HepG2 (cell line): Measurements from ENCODE around the gene CBLC. TPM values are rescaled to one million over a fixed set of nuclear protein-coding genes. Genes with fewer than 3 reads are reported as not detected.

ENCODE experiments used
- CERS6 ChIP-seq: sonication (generic); formaldehyde crosslinking; IDR thresholded peaks from 2 replicates; pipeline ENCODE4 v1.5.0; 2020; ENCODE audit warnings: missing genetic modification reagents
- DRAP1 ChIP-seq: IDR thresholded peaks from 2 replicates; pipeline ENCODE4 v1.6.1; 2016; ENCODE audit warnings: missing genetic modification reagents, missing compliant biosample characterization
- EEA1 ChIP-seq: sonication (generic); formaldehyde crosslinking; IDR thresholded peaks from 2 replicates; pipeline ENCODE4 v1.5.1; 2020; ENCODE audit warnings: mild to moderate bottlenecking, missing genetic modification reagents, borderline replicate concordance
- FUBP1 ChIP-seq: sonication (generic); formaldehyde crosslinking; IDR thresholded peaks from 2 replicates; pipeline ENCODE4 v1.5.1; 2020; ENCODE audit warnings: missing genetic modification reagents, mild to moderate bottlenecking, borderline replicate concordance
- NFKBIZ ChIP-seq: IDR thresholded peaks from 2 replicates; pipeline ENCODE4 v1.6.1; 2018; ENCODE audit warnings: missing genetic modification reagents, missing compliant biosample characterization
- PHB2 ChIP-seq: fragments of 450-650 bp; IDR thresholded peaks from 2 replicates; pipeline ENCODE4 v1.6.1; 2018; ENCODE audit not compliant: partially characterized antibody
- PHF5A ChIP-seq: IDR thresholded peaks from one replicate; pipeline ENCODE4 v1.6.1; 2018; ENCODE audit warnings: low read depth, missing genetic modification reagents; ENCODE audit not compliant: unreplicated experiment
- POLR2A ChIP-seq, 2 experiments: IDR thresholded peaks; 2 replicates each; pipeline ENCODE4 v1.6.1; 2011; ENCODE audit warnings: low read depth in 2 of 2, low read length in 2 of 2, mild to moderate bottlenecking in 1 of 2, moderate library complexity in 1 of 2; ENCODE audit not compliant: insufficient read depth in 1 of 2
- RORA ChIP-seq: sonication (generic); formaldehyde crosslinking; IDR thresholded peaks from 2 replicates; pipeline ENCODE4 v1.5.0; 2020; ENCODE audit warnings: mild to moderate bottlenecking, missing genetic modification reagents, moderate library complexity
- YEATS4 ChIP-seq: sonication (generic); formaldehyde crosslinking; IDR thresholded peaks from 2 replicates; pipeline ENCODE4 v1.4.0; 2020; ENCODE audit warnings: missing genetic modification reagents, borderline replicate concordance
- ZFP1 ChIP-seq: IDR thresholded peaks from 2 replicates; pipeline ENCODE4 v1.6.1; 2016
- ZNF276 ChIP-seq: sonication (generic); formaldehyde crosslinking; IDR thresholded peaks from 2 replicates; pipeline ENCODE4 v1.4.0; 2020; ENCODE audit warnings: mild to moderate bottlenecking, low read depth, missing genetic modification reagents
- ZNF331 ChIP-seq: sonication (generic); formaldehyde crosslinking; IDR thresholded peaks from 2 replicates; pipeline ENCODE4 v1.4.0; 2020; ENCODE audit warnings: missing genetic modification reagents
- ZNF432 ChIP-seq: sonication (generic); formaldehyde crosslinking; IDR thresholded peaks from 2 replicates; pipeline ENCODE4 v1.5.0; 2020; ENCODE audit warnings: missing genetic modification reagents, mild to moderate bottlenecking, borderline replicate concordance
- polyA plus RNA-seq, 8 experiments: library from polyadenylated mRNA; depleted of rRNA in 3 of 8; stranded (reverse) in 7 of 8; unstranded in 1 of 8; fragments of >200 nt; fragmentation: Illumina TruSeq in 4 of 8; extraction: Trizol in 4 of 8; gene quantifications; 2 replicates each; pipeline versions ENCODE4 v1.2.1 to v1.2.3, GENCODE V29; 2011 to 2016; ENCODE audit warnings: low read depth in 4 of 8, missing spikeins in 1 of 8, mixed read lengths in 1 of 8; ENCODE audit not compliant: insufficient read depth in 1 of 8
- total RNA-seq, 5 experiments: library from RNA; depleted of rRNA; stranded (reverse); fragments of >200 nt; fragmentation: Illumina TruSeq; extraction: Trizol; gene quantifications; 2 replicates each; pipeline ENCODE4 v1.2.3, GENCODE V29; 2016; ENCODE audit warnings: low read depth in 1 of 5
- TF ChIP-seq, protein P1 (sequence below): IDR thresholded peaks from 2 replicates; pipeline ENCODE4 v1.6.1; 2018; ENCODE audit warnings: missing genetic modification reagents
- TF ChIP-seq, protein P2 (sequence below): sonication (generic); formaldehyde crosslinking; IDR thresholded peaks from 2 replicates; pipeline ENCODE4 v1.9.0; 2021; ENCODE audit warnings: missing genetic modification reagents, mild to moderate bottlenecking, borderline replicate concordance
- TF ChIP-seq, protein P3 (sequence below): sonication (generic); formaldehyde crosslinking; IDR thresholded peaks from 2 replicates; pipeline ENCODE4 v1.5.0; 2020; ENCODE audit warnings: mild to moderate bottlenecking, missing genetic modification reagents, moderate library complexity

Gene CBLC
- total and polyA plus RNA-seq, 2 of the 13 experiments (the other 11 are each of a cell fraction or from before 2014, with no cell fraction given), result 1.8 to 2.6 TPM

- no peak for TF ChIP-seq EEA1 (CRISPR knock-in tag)
- no peak for TF ChIP-seq NFKBIZ (CRISPR knock-in tag)
- TF ChIP-seq, protein P1, sequence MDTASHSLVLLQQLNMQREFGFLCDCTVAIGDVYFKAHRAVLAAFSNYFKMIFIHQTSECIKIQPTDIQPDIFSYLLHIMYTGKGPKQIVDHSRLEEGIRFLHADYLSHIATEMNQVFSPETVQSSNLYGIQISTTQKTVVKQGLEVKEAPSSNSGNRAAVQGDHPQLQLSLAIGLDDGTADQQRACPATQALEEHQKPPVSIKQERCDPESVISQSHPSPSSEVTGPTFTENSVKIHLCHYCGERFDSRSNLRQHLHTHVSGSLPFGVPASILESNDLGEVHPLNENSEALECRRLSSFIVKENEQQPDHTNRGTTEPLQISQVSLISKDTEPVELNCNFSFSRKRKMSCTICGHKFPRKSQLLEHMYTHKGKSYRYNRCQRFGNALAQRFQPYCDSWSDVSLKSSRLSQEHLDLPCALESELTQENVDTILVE (CRISPR knock-in tag), result no peak
- TF ChIP-seq, protein P2, sequence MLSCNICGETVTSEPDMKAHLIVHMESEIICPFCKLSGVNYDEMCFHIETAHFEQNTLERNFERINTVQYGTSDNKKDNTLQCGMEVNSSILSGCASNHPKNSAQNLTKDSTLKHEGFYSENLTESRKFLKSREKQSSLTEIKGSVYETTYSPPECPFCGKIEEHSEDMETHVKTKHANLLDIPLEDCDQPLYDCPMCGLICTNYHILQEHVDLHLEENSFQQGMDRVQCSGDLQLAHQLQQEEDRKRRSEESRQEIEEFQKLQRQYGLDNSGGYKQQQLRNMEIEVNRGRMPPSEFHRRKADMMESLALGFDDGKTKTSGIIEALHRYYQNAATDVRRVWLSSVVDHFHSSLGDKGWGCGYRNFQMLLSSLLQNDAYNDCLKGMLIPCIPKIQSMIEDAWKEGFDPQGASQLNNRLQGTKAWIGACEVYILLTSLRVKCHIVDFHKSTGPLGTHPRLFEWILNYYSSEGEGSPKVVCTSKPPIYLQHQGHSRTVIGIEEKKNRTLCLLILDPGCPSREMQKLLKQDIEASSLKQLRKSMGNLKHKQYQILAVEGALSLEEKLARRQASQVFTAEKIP (CRISPR knock-in tag), result no peak
- no peak for TF ChIP-seq PHB2
- TF ChIP-seq, protein P3, sequence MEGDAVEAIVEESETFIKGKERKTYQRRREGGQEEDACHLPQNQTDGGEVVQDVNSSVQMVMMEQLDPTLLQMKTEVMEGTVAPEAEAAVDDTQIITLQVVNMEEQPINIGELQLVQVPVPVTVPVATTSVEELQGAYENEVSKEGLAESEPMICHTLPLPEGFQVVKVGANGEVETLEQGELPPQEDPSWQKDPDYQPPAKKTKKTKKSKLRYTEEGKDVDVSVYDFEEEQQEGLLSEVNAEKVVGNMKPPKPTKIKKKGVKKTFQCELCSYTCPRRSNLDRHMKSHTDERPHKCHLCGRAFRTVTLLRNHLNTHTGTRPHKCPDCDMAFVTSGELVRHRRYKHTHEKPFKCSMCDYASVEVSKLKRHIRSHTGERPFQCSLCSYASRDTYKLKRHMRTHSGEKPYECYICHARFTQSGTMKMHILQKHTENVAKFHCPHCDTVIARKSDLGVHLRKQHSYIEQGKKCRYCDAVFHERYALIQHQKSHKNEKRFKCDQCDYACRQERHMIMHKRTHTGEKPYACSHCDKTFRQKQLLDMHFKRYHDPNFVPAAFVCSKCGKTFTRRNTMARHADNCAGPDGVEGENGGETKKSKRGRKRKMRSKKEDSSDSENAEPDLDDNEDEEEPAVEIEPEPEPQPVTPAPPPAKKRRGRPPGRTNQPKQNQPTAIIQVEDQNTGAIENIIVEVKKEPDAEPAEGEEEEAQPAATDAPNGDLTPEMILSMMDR (CRISPR knock-in tag), result peak; percentile 41; the same call in 1 of the 2 replicates
- TF ChIP-seq FUBP1 (CRISPR knock-in tag), result no peak
- peak; percentile 40; the same call in 1 of the 2 replicates for TF ChIP-seq ZNF331 (CRISPR knock-in tag)
- TF ChIP-seq RORA (CRISPR knock-in tag), result no peak
- no peak for TF ChIP-seq PHF5A (CRISPR knock-in tag)
- TF ChIP-seq CERS6, result no peak
- no peak for TF ChIP-seq ZNF432 (CRISPR knock-in tag)
- no peak for TF ChIP-seq ZFP1 (CRISPR knock-in tag)
- TF ChIP-seq ZNF276 (CRISPR knock-in tag), result no peak
- TF ChIP-seq YEATS4 (CRISPR knock-in tag), result no peak
- TF ChIP-seq DRAP1 (CRISPR knock-in tag), result no peak
- no peak for TF ChIP-seq POLR2A (IDR thresholded peaks at IDR 0.05; ENCODE audit: insufficient read depth in 1 of 2, low read depth in 2 of 2, low read length in 2 of 2)
Observed at GRCh38 chr19:44817725-44818465, 40.2 kb downstream of the CBLC start (continued).
